HepG2 (cell line): ENCODE measurements around the gene PLIN4. TPM values are rescaled to one million over a fixed set of nuclear protein-coding genes. Genes with fewer than 3 reads are reported as not detected.

Experiments
- BRD4 ChIP-seq: sonication (generic); formaldehyde crosslinking; IDR thresholded peaks from 2 replicates; pipeline ENCODE4 v1.4.0; 2020; ENCODE audit warnings: missing genetic modification reagents
- GTF3A ChIP-seq: sonication (generic); formaldehyde crosslinking; conservative IDR thresholded peaks from 2 replicates; pipeline ENCODE4 v1.4.0; 2020; ENCODE audit warnings: mild to moderate bottlenecking, missing genetic modification reagents
- HMG20B ChIP-seq: conservative IDR thresholded peaks from 2 replicates; pipeline ENCODE4 v1.6.1; 2016; ENCODE audit warnings: missing genetic modification reagents, missing compliant biosample characterization
- RXRB ChIP-seq: IDR thresholded peaks from 2 replicates; pipeline ENCODE4 v1.6.1; 2016; ENCODE audit warnings: borderline replicate concordance, missing genetic modification reagents, missing compliant biosample characterization
- SIN3A ChIP-seq: IDR thresholded peaks from 2 replicates; pipeline ENCODE4 v1.6.1; 2011; ENCODE audit warnings: low read depth, mild to moderate bottlenecking, control low read depth, low read length, borderline replicate concordance
- SIX1 ChIP-seq: sonication (generic); formaldehyde crosslinking; IDR thresholded peaks from 2 replicates; pipeline ENCODE4 v1.4.0; 2020; ENCODE audit warnings: missing genetic modification reagents, borderline replicate concordance
- SOX6 ChIP-seq, 2 experiments: fragments of 450-650 bp in 1 of 2; sonication (generic) in 1 of 2; formaldehyde crosslinking in 1 of 2; IDR thresholded peaks; 2 replicates each; pipeline versions ENCODE4 v1.4.0 to v1.6.1; 2017 to 2020; ENCODE audit warnings: antibody characterized with exemption in 1 of 2, mild to moderate bottlenecking in 1 of 2, missing genetic modification reagents in 1 of 2
- ZC3H4 ChIP-seq: sonication (generic); formaldehyde crosslinking; IDR thresholded peaks from 2 replicates; pipeline ENCODE4 v1.4.0; 2020; ENCODE audit warnings: missing genetic modification reagents, borderline replicate concordance
- ZNF253 ChIP-seq: sonication (generic); formaldehyde crosslinking; IDR thresholded peaks from 2 replicates; pipeline ENCODE4 v1.8.0; 2022; ENCODE audit warnings: mild to moderate bottlenecking, missing genetic modification reagents, borderline replicate concordance
- ZNF282 ChIP-seq: fragments of 450-650 bp; IDR thresholded peaks from 2 replicates; pipeline ENCODE4 v1.6.1; 2018; ENCODE audit not compliant: partially characterized antibody
- ZNF780A ChIP-seq: sonication (generic); formaldehyde crosslinking; IDR thresholded peaks from 2 replicates; pipeline ENCODE4 v1.8.0; 2022; ENCODE audit warnings: mild to moderate bottlenecking, missing genetic modification reagents, moderate library complexity
- ZSCAN25 ChIP-seq: sonication (generic); formaldehyde crosslinking; IDR thresholded peaks from 2 replicates; pipeline ENCODE4 v1.8.0; 2022; ENCODE audit warnings: mild to moderate bottlenecking, missing genetic modification reagents
- polyA plus RNA-seq, 8 experiments: library from polyadenylated mRNA; depleted of rRNA in 3 of 8; stranded (reverse) in 7 of 8; unstranded in 1 of 8; fragments of >200 nt; fragmentation: Illumina TruSeq in 4 of 8; extraction: Trizol in 4 of 8; gene quantifications; 2 replicates each; pipeline versions ENCODE4 v1.2.1 to v1.2.3, GENCODE V29; 2011 to 2016; ENCODE audit warnings: low read depth in 4 of 8, missing spikeins in 1 of 8, mixed read lengths in 1 of 8; ENCODE audit not compliant: insufficient read depth in 1 of 8
- total RNA-seq, 5 experiments: library from RNA; depleted of rRNA; stranded (reverse); fragments of >200 nt; fragmentation: Illumina TruSeq; extraction: Trizol; gene quantifications; 2 replicates each; pipeline ENCODE4 v1.2.3, GENCODE V29; 2016; ENCODE audit warnings: low read depth in 1 of 5
- TF ChIP-seq, protein P1 (sequence below): IDR thresholded peaks from 2 replicates; pipeline ENCODE4 v1.4.0; 2020; ENCODE audit warnings: mild to moderate bottlenecking, missing genetic modification reagents
- TF ChIP-seq, protein P2 (sequence below): sonication (generic); formaldehyde crosslinking; IDR thresholded peaks from 2 replicates; pipeline ENCODE4 v1.8.1; 2023; ENCODE audit warnings: mild to moderate bottlenecking, missing genetic modification reagents, borderline replicate concordance
- TF ChIP-seq, protein P3 (sequence below): IDR thresholded peaks from 2 replicates; pipeline ENCODE4 v1.6.1; 2018; ENCODE audit warnings: missing genetic modification reagents
- TF ChIP-seq, protein P4 (sequence below): sonication (generic); formaldehyde crosslinking; IDR thresholded peaks from 2 replicates; pipeline ENCODE4 v1.9.0; 2022; ENCODE audit warnings: missing genetic modification reagents, mild to moderate bottlenecking, borderline replicate concordance
- TF ChIP-seq, protein P5 (sequence below): sonication (generic); formaldehyde crosslinking; IDR thresholded peaks from 2 replicates; pipeline ENCODE4 v1.8.0; 2022; ENCODE audit warnings: low read depth, missing genetic modification reagents
- TF ChIP-seq, protein P6 (sequence below): sonication (generic); formaldehyde crosslinking; IDR thresholded peaks from 2 replicates; pipeline ENCODE4 v1.5.0; 2020; ENCODE audit warnings: mild to moderate bottlenecking, missing genetic modification reagents

PLIN4 gene
- total and polyA plus RNA-seq, 2 of the 13 experiments (the other 11 are each of a cell fraction or from before 2014, with no cell fraction given), result 1.1 to 1.3 TPM

DNA sequence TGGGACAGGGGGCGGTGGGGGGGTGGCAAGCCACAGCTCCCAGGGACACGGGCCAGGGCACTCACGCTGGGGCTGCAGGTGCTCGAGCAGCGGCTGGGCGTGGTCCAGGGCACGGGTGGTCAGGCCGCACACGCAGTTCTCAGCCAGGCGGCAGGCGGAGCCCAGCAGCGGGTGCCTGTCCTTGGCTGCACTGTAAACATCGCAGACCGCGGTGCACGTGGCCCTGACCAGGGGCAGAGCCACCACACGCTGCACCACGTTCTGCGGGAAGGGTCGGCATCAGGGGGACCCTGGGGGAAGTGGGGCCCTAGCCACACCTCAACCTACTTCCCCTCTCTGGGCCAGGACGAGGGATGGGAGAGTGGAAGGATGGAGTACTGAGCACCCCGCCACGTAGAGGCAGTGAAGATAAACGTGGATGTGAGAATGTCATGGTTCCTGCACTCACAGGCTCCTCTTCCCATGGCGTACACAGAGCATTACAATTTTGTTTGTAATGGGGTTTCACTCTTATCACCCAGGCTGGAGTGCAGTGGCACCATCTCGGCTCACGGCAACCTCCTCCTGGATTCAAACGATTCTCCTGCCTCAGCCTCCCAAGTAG is 13.4 kb upstream of the PLIN4 start (continued):
- TF ChIP-seq, protein P1, sequence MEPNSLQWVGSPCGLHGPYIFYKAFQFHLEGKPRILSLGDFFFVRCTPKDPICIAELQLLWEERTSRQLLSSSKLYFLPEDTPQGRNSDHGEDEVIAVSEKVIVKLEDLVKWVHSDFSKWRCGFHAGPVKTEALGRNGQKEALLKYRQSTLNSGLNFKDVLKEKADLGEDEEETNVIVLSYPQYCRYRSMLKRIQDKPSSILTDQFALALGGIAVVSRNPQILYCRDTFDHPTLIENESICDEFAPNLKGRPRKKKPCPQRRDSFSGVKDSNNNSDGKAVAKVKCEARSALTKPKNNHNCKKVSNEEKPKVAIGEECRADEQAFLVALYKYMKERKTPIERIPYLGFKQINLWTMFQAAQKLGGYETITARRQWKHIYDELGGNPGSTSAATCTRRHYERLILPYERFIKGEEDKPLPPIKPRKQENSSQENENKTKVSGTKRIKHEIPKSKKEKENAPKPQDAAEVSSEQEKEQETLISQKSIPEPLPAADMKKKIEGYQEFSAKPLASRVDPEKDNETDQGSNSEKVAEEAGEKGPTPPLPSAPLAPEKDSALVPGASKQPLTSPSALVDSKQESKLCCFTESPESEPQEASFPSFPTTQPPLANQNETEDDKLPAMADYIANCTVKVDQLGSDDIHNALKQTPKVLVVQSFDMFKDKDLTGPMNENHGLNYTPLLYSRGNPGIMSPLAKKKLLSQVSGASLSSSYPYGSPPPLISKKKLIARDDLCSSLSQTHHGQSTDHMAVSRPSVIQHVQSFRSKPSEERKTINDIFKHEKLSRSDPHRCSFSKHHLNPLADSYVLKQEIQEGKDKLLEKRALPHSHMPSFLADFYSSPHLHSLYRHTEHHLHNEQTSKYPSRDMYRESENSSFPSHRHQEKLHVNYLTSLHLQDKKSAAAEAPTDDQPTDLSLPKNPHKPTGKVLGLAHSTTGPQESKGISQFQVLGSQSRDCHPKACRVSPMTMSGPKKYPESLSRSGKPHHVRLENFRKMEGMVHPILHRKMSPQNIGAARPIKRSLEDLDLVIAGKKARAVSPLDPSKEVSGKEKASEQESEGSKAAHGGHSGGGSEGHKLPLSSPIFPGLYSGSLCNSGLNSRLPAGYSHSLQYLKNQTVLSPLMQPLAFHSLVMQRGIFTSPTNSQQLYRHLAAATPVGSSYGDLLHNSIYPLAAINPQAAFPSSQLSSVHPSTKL (CRISPR knock-in tag), result peak; percentile 77
- TF ChIP-seq RXRB (CRISPR knock-in tag) (peak; percentile 82), ZNF253 (peak; percentile 70; the same call in 1 of the 2 replicates), HMG20B (CRISPR knock-in tag) (no peak), SIX1 (CRISPR knock-in tag) (no peak), ZSCAN25 (CRISPR knock-in tag) (peak; percentile 43; the same call in 1 of the 2 replicates), ZNF282 (no peak), SIN3A (no peak), ZNF780A (CRISPR knock-in tag) (no peak), ZC3H4 (CRISPR knock-in tag) (no peak), GTF3A (CRISPR knock-in tag) (no peak), BRD4 (CRISPR knock-in tag) (no peak), SOX6 (IDR thresholded peaks at IDR 0.05) (no peak), SOX6 (CRISPR knock-in tag; IDR thresholded peaks at IDR 0.05) (peak; percentile 65)
- TF ChIP-seq, protein P2, sequence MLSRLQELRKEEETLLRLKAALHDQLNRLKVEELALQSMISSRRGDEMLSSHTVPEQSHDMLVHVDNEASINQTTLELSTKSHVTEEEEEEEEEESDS (CRISPR knock-in tag), result no peak
- TF ChIP-seq, protein P3, sequence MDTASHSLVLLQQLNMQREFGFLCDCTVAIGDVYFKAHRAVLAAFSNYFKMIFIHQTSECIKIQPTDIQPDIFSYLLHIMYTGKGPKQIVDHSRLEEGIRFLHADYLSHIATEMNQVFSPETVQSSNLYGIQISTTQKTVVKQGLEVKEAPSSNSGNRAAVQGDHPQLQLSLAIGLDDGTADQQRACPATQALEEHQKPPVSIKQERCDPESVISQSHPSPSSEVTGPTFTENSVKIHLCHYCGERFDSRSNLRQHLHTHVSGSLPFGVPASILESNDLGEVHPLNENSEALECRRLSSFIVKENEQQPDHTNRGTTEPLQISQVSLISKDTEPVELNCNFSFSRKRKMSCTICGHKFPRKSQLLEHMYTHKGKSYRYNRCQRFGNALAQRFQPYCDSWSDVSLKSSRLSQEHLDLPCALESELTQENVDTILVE (CRISPR knock-in tag), result 0 out of 2 replicates have a peak, but pooled peaks have one; percentile 73
- TF ChIP-seq, protein P4, sequence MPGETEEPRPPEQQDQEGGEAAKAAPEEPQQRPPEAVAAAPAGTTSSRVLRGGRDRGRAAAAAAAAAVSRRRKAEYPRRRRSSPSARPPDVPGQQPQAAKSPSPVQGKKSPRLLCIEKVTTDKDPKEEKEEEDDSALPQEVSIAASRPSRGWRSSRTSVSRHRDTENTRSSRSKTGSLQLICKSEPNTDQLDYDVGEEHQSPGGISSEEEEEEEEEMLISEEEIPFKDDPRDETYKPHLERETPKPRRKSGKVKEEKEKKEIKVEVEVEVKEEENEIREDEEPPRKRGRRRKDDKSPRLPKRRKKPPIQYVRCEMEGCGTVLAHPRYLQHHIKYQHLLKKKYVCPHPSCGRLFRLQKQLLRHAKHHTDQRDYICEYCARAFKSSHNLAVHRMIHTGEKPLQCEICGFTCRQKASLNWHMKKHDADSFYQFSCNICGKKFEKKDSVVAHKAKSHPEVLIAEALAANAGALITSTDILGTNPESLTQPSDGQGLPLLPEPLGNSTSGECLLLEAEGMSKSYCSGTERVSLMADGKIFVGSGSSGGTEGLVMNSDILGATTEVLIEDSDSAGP (CRISPR knock-in tag), result peak; percentile 80
- TF ChIP-seq, protein P5, sequence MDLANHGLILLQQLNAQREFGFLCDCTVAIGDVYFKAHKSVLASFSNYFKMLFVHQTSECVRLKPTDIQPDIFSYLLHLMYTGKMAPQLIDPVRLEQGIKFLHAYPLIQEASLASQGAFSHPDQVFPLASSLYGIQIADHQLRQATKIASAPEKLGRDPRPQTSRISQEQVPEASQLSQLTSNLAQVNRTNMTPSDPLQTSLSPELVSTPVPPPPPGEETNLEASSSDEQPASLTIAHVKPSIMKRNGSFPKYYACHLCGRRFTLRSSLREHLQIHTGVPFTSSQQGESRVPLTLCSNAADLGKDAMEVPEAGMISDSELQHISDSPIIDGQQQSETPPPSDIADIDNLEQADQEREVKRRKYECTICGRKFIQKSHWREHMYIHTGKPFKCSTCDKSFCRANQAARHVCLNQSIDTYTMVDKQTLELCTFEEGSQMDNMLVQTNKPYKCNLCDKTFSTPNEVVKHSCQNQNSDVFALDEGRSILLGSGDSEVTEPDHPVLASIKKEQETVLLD, result no peak
- TF ChIP-seq, protein P6, sequence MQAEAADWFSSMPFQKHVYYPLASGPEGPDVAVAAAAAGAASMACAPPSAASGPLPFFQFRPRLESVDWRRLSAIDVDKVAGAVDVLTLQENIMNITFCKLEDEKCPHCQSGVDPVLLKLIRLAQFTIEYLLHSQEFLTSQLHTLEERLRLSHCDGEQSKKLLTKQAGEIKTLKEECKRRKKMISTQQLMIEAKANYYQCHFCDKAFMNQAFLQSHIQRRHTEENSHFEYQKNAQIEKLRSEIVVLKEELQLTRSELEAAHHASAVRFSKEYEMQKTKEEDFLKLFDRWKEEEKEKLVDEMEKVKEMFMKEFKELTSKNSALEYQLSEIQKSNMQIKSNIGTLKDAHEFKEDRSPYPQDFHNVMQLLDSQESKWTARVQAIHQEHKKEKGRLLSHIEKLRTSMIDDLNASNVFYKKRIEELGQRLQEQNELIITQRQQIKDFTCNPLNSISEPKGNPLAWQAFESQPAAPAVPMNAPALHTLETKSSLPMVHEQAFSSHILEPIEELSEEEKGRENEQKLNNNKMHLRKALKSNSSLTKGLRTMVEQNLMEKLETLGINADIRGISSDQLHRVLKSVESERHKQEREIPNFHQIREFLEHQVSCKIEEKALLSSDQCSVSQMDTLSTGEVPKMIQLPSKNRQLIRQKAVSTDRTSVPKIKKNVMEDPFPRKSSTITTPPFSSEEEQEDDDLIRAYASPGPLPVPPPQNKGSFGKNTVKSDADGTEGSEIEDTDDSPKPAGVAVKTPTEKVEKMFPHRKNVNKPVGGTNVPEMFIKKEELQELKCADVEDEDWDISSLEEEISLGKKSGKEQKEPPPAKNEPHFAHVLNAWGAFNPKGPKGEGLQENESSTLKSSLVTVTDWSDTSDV (CRISPR knock-in tag), result peak; percentile 62
